NCI-H2029 (cell line): Measurements from ENCODE around the gene PLEKHD1.
"Not testable (repeated sequence)": the region's sequence is repeated elsewhere in the genome, so short reads cannot be mapped to it uniquely, and the experiment has no call there.

Experiments
- DNase-seq: peaks from one replicate; lab custom pipeline; 2025; lab: John Stamatoyannopoulos, UW

The PLEKHD1 gene

GRCh38 chr14:69481815-69482568, 2.5 kb upstream of the PLEKHD1 start:
- no peak for DNase-seq

DNA sequence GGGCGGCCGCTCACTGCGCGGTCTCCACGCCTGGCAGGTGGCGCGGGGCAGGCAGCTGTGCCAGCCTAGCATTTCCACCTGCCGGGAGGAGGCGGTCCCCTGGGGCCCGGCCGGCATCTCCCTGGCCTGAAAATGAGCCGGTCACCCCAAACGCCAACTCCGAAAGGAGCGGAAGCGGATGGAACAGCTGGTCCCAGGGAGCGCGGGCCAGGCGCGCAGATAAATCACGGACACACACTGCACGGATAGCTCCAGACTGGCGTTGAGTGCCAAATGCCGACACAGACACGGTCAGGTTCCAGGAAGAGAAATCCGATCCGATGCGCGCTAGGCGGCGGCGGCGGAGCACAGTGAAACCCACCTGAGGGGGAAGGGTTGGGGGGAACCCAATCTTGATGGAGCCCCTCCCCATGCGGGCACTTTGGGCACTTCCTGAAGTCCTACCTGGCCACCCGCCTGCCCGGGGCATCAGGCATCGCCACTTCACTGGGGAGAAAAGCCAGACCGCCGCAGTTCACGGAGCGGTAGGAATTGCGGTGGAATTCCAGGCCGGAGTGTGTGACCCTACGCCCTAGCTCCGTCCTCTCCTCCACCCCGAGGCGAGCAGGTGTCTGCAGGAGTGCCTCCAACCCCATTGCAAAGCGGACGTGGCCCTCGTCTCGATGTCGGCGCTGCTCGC, 624 bp upstream of the PLEKHD1 start:
- DNase-seq: no peak

DNA sequence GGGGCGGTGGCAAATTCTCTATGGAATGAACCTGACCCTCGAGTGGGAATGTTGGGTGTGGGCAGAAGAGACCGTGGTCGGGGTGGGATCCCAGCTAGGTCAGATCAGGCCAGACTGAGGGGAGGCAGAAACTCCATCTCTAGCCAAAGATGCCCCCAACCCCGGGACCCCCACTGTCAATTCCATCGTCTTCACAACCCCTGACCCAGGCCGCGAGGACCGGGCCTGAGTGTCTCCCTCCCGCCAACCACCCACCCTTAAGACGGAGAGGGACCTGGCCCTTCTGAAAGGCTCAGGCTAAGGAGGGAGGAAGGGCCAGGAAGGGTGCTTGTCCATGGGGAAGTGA, 760 bp downstream of the PLEKHD1 start:
- DNase-seq: no peak

DNA sequence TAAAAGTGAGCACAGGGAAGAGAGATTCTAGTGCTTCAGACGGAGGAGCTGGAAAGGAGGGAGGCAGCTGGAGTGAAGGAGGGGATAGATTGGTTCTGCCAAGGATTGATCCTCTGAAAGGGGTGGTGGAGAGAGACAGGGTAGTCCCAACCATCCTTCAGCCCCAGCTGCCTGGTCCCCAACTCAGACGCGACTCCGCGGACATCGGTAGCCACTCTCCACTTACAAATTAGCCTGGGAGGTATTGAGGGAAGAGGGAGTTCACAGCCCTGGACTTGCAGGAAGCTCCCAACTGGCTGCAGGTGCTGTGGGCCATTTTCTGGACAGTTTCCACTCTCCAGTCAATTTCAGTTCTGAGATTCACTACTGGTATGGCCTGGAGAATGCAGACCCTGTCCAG, 1.2 kb downstream of the PLEKHD1 start:
- DNase-seq: no peak

DNA sequence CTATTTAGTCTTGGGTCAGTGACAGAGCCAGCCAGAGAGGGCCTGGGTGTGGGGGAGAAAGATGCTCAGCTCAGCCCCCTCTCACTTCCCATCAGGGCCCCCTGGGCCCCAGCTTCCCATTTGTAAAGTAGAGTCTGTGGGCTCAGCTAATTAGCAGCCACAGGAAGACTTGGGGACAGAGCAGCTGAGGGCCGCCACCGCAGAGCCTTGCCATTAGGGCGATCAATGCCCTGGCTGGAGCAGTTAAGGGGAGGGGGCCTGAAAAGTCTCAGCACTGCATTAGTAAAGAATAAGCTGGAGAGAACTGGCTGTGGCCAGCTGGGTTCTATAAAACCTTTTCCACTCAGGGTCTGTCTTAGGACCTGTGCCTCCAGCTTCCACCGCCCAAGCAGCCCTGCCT, 2.7 kb downstream of the PLEKHD1 start:
- DNase-seq: no peak

- DNase-seq: no peak
These were observed 3.2 kb downstream of the PLEKHD1 start for GRCh38 chr14:69487771-69488170.

GRCh38 chr14:69489495-69489894, 5.0 kb downstream of the PLEKHD1 start:
- DNase-seq: no peak

DNA sequence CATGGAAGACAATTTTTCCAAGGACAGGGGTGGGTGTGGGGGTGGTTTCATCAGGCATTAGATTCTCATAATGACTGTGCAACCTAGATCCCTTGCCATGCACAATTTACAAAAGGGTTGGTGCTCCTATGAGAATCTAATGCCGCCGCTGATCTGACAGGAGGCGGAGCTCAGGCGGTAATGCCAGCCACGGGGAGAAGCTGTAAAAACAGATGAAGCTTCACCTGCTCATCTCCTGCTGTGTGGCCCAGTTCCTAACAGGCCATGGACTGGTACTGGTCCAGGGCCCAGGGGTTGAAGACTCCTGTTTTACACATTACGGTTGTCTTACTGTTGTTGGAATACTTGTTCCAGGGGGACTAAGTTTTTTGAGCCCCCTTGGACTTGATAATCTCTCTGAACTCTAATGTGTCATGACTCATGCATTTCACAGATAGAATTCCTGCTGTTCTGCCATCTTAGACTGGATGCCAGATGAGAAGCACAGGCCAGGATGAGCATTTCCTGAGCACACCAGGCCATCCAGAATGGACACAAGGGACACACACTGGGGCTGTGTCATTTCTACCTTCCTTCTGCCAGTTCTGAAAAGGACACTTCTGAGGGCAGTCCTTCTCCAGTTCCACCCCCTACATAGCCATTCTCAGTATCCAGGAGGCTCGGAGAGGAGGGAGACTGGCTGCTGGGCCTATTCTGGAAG, 5.8 kb downstream of the PLEKHD1 start:
- DNase-seq: no peak

- no peak for DNase-seq
These were observed 6.7 kb downstream of the PLEKHD1 start for GRCh38 chr14:69491193-69491592.

DNA sequence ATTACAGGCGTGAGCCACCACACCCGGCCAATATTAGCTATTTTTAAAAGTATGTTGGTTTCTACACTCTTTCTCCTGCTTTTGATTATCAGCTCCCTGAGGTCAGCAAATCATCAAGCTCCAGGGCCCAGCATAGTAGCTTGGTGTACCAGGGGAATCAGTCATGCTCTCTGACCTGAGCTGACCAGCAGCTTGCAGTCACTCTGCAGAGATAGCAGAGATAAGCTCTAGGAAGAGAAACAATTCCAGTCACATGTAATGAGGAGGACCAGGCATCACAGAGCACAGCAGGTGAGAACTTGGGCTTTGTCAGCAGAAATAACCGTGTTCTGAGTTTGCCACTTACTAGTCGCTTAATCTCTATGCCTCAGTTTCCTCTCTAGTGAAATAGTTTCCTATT, 8.5 kb downstream of the PLEKHD1 start:
- no peak for DNase-seq

- DNase-seq: no peak
These were observed 9.3 kb downstream of the PLEKHD1 start for GRCh38 chr14:69493791-69494190.

DNA sequence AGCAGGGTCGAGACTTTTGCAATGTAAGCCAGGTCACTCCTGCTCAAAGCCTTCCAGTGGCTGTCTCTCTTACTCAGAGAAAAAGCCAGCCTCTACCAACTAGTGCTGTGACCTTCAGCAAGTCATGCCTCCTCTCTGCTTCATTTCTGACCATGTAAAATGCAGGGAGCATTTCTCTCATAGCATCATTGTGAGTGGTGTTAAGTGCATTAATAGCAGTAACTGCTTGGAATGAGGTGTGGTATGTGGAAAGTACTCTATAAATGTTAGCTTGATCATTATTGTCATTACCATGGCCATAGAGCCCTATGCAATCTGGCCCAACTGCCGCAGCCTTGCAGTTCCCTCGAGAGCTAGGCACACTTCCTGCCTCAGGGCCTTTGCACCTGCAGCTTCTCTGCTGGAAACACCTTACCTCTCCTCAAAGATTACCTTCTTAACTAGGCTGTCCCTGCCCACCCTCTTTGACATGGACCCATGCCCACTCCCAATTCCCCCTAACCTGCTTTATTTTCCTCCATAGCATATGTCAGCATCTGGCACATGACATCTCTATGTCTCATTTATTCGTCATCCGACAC, 10.9 kb downstream of the PLEKHD1 start:
- DNase-seq: no peak

- DNase-seq: not testable (repeated sequence)
These were observed 13.3 kb downstream of the PLEKHD1 start for GRCh38 chr14:69497866-69498265.

DNA sequence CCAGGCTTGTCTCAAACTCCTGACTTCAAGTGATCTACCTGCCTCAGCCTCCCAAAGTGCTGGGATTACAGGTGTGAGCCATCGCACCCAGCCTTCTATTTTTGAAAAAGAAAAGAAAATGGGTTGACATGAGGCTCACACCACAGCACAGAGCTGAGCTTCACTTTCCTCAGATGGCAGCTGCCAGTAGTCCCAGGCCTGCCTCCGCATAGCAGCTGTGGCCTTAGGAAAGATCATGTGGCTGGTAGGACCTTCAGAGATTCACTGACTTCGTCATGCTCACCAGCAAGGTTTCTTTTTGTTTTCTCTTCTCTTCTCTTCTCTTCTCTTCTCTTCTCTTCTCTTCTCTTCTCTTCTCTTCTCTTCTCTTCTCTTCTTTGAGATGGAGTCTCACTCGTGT, 13.8 kb downstream of the PLEKHD1 start:
- DNase-seq: not testable (repeated sequence)

- DNase-seq: no peak
These were observed 14.9 kb downstream of the PLEKHD1 start for GRCh38 chr14:69499436-69499835.

DNA sequence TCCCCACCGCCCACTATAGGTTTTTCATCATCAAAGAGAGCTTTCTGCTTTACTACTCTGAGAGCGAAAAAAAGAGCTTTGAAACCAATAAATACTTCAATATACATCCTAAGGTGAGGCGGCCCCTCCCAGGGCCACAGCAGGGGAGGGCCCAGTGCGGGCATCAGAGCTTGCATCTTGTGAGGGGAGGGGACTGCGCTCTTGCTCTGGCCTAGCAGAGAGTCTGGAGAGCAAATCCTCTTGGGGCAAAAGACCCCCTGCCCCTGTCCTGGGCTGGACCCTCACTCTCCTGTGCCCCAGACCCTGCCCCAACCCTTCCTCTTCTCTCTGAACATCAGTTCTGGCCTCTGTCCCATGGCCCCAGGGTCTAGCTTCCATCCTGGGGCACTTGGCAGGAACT, 15.6 kb downstream of the PLEKHD1 start:
- no peak for DNase-seq

- DNase-seq: no peak
These were observed 16.2 kb downstream of the PLEKHD1 start for GRCh38 chr14:69500736-69501135.

DNA sequence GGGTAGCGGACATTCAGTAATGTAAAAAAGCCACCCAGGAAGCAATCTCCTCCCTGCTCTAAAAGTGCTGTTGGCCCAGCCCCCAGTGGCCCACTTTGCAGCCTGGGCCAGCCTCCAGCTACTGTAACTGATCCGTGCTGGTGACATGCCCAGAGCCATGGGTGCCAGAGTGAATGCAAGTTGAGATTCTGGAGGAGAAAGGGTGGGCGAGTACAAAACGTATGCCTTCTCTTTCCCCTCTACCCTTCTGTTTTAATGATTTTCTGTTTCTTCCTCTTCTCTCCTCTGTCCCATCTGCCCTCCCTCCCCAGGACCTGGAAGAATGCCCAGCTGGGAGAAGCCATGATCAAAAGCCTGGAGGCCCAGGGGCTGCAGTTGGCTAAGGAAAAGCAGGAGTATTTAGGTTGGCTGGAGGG, 16.9 kb downstream of the PLEKHD1 start:
- peak; percentile 12 for DNase-seq

DNA sequence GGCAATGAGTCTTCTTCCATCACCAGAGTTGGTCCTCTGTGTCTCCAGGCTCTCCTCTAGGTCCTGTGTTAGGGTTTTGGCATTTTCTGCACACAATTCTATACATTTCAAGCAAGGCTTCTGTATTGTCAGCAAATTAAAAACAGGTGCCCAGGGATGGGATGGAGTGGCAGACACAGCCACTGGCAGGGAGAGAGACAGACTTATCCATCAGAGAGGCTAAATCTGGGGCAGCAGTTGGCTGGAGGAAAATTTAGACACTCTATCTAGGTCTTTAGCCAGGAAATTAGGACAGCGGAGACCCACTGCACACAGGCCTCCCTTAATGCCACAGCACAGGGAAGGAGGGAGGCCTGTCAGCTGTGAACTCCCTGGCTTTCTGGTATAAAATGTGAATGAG, 20.2 kb downstream of the PLEKHD1 start:
- no peak for DNase-seq

- DNase-seq: no peak
These were observed 21.1 kb downstream of the PLEKHD1 start for GRCh38 chr14:69505338-69506240.

DNA sequence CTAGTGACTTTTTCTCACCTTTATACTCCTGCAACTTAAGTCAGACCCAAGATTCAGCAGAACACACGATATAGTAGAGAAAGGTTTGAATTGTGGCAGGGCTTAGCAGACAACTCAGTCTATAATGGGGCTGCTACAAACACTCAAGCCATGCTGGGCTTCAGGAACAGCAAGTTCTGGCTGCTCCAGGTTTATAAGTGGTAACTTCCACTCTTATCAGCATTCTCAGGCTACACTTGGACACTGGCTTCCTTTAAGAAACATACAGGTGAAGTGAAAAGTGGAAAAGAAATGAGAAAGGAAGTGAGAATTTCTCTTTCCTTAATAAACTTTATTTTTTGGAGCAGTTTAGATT, 21.7 kb downstream of the PLEKHD1 start:
- DNase-seq: no peak
